Stimulated activated CD8-positive, alpha-beta memory T cell treated with anti-CD3 and anti-CD28 coated beads, Interleukin-15, amount 100 ng/mL, for 1 hour (primary cell): ENCODE measurements around the gene PCSK5.
"Not testable (repeated sequence)": the region's sequence is repeated elsewhere in the genome, so short reads cannot be mapped to it uniquely, and the experiment has no call there.

Source experiments
- DNase-seq: peaks from one replicate; pipeline ENCODE4 v3.0.0-alpha.2; 2020; ENCODE audit warnings: low read depth

Gene PCSK5

GRCh38 chr9:75889977-75890471 lies 449 bp upstream of the PCSK5 start:
- DNase-seq = no peak

- no peak for DNase-seq
These were observed 836 bp downstream of the PCSK5 start for GRCh38 chr9:75891277-75891741.

GRCh38 chr9:75891771-75892215 lies 1.3 kb downstream of the PCSK5 start:
- no peak for DNase-seq

- DNase-seq = no peak
These were observed 1.9 kb downstream of the PCSK5 start for GRCh38 chr9:75892216-75892911.

- DNase-seq = no peak
These were observed 2.6 kb downstream of the PCSK5 start for GRCh38 chr9:75893106-75893505.

GRCh38 chr9:75894566-75894965 lies 4.1 kb downstream of the PCSK5 start:
- no peak for DNase-seq

- no peak for DNase-seq
These were observed 4.6 kb downstream of the PCSK5 start for GRCh38 chr9:75895112-75895511.

- DNase-seq = no peak
These were observed 5.7 kb downstream of the PCSK5 start for GRCh38 chr9:75896193-75896592.

- DNase-seq = not testable (repeated sequence)
These were observed 10.5 kb downstream of the PCSK5 start for GRCh38 chr9:75900893-75901524.

GRCh38 chr9:75903785-75904360 lies 13.4 kb downstream of the PCSK5 start:
- no peak for DNase-seq

- DNase-seq = no peak
These were observed 13.9 kb downstream of the PCSK5 start for GRCh38 chr9:75904364-75904763.

GRCh38 chr9:75906531-75906930 lies 16.1 kb downstream of the PCSK5 start:
- DNase-seq = no peak

GRCh38 chr9:75907329-75907728 lies 16.9 kb downstream of the PCSK5 start:
- no peak for DNase-seq

- DNase-seq = no peak
These were observed 17.4 kb downstream of the PCSK5 start for GRCh38 chr9:75907923-75908322.

- no peak for DNase-seq
These were observed 19.3 kb downstream of the PCSK5 start for GRCh38 chr9:75909776-75910175.

GRCh38 chr9:75910731-75911130 lies 20.3 kb downstream of the PCSK5 start:
- no peak for DNase-seq

- DNase-seq = no peak
These were observed 20.9 kb downstream of the PCSK5 start for GRCh38 chr9:75911390-75911789.

- no peak for DNase-seq
These were observed 22.5 kb downstream of the PCSK5 start for GRCh38 chr9:75912951-75913350.

GRCh38 chr9:75914002-75914401 lies 23.5 kb downstream of the PCSK5 start:
- no peak for DNase-seq

GRCh38 chr9:75914883-75915452 lies 24.5 kb downstream of the PCSK5 start:
- no peak for DNase-seq

- DNase-seq = no peak
These were observed 27.7 kb downstream of the PCSK5 start for GRCh38 chr9:75918154-75918553.

- DNase-seq = no peak
These were observed 28.4 kb downstream of the PCSK5 start for GRCh38 chr9:75918909-75919308.
